HG03045 (cell line): ENCODE results near the gene GDF7.

ENCODE experiments used
- ATAC-seq: cut with Tn5 transposase; IDR thresholded peaks from one replicate; pipeline ENCODE4 v1.9.1; 2021; ENCODE audit warnings: mild to moderate bottlenecking, moderate library complexity; ENCODE audit not compliant: unreplicated experiment

Gene GDF7

DNA sequence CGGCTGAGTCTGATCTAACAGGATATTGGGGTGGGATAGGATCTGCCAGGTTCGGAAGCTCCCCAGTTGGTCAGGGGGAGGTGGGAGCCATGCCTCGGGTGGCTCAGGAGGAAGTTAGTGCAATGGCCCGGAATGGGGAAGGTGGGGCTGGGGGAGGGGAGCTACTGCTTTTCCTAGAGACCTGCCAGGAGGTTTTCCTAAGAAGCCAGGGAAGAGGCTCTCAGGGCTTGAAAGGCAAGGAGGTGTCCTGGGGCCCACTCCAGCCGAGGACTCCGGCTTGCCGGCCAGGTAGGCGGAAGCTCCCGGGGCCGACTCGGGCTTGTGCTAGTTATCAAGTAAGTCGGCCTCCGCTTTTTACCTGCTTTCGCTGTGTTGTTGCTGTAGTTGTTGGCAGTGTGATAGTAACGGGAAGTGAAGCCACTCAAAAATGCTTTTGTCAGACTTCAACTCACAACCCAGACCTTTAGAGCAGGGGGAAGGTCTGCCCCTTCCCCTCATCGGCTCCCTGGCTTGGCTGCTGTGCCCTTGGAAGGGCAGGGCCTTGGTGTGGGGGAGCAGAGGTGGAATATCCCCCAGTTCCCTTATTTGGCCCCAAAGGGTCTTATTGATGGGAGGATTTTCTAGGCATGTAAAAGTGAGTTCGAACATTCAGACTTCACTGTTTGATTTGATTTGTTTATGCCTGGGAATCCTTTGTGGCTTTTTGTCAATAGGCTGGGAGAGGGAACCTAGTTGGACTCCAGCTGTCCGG is 5.4 kb downstream of the GDF7 start:
- no peak for ATAC-seq

DNA sequence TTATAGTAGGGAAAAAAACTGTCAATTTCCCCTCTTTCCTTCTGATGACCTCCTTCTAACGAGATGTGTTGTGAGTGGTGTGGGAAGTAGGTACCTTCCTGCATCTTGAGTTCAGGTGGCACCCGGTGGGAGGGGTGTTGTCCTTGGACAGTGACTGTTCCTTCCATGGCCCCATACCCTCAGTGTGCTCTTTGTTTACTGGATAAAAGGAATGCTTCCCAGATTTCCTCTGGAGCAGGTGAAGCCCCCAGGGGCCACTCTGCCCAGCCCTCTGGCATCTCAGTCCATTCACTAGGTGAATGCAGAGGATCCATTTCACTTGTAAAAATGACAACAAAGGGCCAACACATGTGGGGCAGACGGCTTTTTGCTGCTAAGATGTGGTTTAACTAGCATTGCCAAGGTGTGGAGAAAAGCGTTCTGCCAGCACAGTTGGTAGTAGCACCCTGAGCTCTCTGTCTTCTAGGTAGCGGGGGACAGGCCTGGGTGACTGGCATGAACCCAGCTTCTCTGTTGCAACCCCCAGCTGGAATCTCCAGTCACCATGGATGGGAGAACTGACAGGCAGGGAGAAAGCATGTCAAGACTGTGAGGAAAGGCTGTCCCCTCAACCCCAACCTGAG is 6.9 kb downstream of the GDF7 start:
- no peak for ATAC-seq

DNA sequence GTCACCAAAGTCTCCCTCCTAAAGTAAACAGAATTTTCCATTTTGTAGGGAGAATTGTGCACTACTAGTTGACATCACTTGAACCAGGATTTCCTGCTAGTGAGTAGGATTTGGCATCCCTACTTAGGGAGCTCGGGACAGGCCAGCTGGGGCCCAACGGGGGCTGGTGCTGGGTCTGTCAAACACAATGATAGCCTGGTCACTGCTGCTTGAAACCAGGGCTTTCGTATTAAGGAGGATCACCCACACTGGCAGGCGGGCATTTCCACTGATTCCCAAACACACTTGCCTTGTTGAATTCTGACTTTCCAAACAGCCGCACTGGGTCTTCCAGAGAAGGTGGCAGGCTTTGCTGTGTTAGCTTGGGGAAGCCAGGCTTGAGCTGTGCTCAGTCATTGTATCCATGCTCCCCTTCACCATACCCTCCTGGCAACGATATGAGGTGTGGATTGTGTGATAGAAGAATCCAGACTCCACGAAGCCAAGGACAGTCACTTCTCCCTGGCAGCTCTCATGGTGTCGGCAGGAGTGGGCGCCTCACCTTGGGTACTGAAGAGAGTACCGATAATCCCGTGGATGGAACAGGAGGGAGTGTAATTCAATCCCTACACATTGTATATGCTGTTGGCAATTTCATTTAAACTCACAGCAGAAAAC is 7.5 kb downstream of the GDF7 start:
- ATAC-seq, result no peak

DNA sequence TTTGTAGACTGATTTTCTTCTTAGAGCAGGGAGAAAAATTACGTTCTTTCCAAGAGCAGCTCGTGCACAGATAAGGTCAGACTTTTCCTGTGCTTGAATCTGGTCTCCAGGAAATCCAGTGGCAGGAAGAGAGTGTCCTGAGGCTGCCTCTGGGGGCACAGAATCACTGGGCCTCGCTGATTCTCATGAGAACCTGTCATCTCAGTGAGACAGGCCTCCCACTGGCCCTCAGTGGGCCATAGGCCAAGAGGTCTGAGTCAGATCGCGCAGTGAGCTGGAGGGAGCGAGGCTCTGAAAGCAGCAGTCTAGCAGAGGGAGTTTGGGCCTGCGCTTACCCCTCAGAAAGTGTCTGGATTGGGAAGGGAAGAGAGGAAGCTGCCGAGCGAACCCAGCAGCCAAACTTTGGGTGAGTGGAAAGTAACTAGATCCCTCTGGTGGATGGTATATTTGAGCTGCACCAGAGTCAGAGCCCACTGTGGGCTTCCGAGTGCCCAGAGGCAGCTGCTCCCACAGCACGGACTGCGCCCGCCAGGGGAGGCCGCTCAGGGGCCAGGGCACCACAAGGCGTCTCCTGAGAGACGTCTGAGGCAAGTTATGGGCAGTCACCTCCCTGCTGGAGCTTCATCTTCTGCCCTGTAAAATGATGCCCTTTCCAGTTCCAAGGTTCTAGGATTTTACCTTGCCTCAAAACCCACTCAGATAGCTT is 8.2 kb downstream of the GDF7 start:
- no peak for ATAC-seq

DNA sequence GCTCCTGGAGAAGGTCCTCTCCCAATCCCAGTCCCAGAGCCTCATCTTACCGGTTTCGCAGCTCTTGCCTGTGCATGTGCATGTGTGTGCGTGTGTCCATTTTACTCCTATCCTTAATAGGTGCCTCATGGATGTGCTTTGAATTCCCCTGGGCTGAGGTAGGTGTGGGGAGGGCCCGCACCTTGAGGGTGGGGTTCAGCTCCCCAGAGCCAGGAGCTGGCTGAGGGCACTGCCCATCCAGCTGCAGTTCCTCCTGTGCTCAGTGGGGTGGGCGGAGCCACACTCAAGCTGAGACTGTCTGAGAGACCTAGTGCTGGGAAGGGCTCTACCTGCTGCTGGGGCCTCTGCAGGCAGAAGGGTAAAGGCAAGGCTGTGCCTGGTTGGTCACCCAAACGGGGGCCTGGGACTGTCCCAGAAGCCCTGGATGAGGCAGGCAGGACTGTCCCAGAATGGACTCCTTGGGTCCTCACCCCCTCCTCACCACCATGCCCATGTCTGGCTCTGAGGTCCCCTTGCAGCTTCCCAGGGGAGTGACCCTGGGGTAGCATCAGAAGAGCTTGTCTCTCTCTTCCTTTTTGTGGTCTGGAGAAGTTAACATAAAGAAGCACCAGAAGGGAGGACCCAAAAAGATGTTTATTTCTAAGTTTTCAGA is 8.9 kb downstream of the GDF7 start:
- peak; percentile 61 for ATAC-seq

DNA sequence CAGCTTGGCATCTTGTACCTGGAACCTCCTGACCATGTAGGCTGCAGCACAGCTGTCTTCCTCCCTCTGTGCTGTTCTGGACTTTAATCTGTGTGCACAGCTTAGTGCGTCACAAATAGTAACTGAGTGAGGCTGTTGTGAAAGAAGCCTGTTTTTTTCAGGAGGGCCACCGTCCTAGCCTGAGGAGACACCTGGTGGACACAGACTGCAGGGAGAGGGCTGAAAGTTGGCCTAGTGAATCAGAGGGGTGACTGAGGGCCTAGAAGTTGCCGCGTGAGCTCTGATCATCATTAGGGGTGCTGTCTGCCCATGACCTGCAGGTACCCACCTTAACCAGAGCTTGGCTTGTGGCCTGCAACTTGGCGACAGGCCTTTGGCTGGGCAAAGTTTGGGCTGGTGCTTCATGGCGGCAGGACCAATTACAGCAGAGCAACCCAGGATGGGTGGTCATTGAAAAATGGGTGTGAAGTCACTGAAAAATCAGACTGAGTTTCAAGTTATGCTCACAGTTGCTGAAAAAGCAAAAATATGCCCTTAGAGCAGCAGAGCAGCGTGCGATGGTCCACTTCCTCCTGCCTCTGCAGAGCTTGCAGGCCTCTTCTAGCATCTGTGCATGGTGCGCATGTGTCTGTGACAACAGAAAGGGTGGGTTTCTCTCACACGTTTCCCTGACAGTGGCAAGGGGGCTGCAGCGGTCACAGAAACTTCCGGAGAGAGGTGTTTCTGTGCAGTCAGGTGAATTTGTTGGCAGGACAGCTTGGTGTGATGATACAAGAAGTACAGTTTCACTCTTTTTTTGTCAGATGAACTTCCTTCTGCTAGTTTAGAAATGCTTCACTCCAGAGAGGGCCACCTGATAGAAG is 9.6 kb downstream of the GDF7 start:
- peak; percentile 63 for ATAC-seq

DNA sequence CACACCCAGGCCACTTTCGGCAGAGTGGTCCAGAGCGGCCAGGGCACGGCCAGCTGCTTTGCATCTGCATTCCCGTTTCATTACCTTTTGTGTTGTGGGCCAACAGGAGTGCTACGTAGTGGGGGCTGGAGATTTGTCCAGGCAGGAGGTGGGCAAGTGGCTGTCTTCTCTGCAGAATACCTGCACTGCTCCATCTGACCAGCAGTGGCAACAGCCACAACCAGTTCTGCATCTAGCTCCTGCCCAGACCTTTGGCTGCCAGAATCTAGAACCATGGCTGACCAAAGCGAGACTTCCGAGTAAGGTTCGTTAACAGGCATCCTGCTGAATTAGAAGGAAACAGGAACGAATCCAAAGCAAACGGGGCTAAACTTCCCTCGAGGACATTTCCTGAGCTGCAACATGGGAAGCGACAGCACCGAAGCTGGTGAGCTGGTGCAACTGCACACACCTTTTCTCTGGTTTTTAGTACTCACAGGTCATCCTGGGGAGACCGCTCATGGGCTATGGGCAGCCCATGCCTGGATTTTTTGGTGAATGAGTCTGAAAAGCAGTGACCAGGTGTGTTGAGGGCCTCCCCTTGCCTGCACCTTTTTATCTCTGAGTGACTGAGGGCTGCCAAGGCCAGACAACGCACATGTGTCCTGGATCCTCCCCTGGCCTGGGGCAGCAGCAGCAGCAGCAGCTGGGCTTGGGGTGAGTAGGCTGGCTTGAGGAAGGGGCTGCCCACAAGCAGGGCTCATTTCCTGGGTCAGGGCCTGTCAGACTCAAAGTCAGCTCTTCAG is 10.5 kb downstream of the GDF7 start:
- peak; percentile 31 for ATAC-seq

DNA sequence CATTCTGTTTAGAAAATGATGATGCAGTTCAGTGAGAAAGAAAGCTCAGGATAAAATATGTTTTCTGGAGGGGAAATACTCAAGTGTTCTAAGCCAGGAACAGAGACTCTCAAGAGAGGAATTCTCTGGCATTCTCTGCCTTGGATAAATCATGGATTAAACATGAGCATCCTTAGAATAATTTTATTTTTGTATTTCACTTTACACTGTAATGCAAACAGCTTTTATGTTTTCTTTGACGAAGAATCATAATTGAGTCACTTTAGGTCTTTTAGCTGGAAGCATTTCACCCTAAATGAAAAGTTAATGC is 11.1 kb downstream of the GDF7 start:
- no peak for ATAC-seq

DNA sequence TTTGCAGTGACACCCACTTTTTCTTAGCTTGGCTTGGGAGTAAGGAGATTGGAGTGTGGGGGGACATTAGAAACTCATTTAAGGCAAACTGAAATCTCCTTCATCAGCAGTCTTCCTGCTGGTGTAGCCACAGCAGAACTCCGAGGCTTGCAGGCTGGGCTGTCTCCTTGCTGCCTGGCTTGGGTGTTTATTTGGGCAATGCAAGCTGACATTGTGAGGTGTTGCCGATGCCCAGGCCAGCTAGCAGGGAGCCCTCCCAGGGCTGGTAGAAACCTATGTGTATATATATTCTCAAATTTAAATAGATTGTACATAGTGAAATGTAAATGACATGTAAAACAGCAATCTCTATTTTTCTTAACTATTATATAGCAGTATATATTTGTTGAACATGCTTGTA is 11.8 kb downstream of the GDF7 start:
- ATAC-seq, result no peak

DNA sequence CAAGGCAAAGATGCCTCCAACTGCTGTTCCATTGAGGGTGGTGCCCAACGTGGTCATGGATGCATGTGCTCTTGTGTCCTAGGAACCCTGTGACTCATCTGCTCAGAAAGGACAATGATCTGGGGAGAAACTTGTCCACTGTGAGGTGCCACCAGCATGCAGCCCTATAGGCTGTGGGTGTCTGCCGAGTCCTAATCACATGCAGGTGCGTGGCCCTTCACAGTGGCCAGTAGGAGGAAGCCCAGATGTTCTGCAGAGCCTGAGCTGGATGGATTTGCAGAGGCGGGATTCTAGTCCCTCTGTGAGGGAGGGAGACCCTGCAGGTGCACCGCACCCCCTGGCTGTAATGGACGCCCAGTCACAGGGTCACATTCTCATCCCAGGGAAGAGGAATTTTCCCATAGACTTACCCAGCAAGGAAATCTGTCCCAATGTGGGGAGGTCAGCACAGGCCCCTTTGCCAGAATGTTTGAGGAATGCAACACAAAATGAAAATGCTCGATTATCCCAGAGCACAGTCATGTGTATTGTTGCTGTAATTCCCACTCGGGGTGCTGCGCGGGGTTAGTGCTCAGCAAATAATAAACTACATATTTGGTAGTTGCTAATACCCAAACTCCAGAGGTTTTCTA is 13.9 kb downstream of the GDF7 start:
- no peak for ATAC-seq

DNA sequence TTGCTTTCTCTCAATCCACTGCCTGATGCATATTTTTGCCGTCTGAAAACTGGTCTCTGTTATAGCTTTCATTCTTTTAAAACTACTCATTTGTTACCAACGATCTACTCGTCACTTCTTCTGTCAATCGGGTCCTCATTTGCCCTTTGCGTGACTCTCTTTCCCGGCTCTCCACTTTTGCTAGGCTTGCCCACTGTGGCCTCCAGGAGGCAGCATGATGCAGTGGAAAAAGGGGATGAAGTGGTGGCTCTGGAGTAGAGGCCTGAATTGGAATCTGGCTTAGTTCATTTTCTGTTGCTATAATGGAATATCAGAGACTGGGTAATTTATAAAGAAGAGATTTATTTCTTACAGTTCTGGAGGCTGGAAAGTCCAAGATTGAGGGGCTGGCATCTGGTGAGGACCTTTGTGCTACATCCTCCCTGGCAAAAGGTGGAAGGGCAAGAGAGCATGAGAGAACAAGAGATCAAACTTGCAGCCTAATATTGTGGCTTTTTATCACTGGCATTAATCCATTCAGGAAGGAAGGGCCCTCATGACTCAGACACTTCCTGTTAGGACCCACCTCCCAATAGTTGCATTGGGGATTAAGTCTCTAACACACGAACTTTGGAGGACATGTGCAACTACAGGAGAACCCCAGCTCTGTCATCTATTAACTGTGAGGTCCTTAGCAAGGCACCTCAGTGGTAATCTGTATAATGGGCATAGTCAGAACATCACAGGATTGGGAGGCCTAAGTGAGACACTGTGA is 15.4 kb downstream of the GDF7 start:
- no peak for ATAC-seq

DNA sequence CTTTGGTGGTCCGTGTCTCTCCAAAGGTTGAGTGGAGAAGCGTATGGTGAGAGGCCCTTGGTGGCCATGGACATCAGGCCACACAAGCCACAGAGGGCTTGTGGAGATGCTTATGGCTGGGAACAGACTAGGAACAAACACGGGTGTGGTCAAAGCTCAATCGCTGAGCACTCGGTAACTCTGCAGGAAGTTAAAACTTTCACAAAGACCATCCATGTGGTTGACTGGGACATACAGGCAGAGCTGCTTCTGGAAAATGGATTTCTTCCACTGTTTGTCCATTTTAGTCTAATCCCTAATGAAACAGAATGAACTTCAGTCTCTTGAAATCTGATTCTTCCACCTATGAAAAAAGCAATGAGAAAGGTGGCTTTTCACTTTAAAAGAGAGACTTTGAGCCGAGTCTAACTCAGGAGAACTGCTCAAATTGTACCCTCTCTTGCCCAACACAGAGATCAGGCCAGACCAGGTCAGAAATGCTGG is 17.7 kb downstream of the GDF7 start:
- no peak for ATAC-seq

DNA sequence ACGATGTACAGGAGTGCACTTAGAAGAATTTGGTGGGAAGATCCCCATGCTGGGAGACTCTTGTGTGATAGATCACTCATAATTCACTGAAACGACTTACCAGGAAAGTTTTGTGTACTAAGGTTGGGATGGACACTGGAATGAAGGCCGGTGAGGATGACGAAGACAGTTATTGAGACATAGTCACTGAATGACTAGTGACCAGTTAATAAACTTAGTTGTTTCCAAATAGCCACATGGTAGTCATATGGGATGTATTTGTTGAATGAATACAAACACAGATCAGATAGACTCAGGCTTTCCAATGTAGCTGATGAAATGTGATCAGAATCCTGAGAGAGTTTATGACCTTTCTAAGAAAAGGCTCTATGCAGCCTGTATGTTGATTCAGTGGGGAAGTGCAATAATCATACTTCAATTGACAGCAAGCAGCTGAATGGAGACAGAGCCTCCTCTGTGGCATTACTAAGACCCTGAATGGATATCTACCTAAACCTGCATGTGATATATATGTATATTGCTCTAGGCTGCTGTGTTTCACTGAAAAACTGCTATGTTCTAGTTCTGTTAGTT is 20.4 kb downstream of the GDF7 start:
- no peak for ATAC-seq

DNA sequence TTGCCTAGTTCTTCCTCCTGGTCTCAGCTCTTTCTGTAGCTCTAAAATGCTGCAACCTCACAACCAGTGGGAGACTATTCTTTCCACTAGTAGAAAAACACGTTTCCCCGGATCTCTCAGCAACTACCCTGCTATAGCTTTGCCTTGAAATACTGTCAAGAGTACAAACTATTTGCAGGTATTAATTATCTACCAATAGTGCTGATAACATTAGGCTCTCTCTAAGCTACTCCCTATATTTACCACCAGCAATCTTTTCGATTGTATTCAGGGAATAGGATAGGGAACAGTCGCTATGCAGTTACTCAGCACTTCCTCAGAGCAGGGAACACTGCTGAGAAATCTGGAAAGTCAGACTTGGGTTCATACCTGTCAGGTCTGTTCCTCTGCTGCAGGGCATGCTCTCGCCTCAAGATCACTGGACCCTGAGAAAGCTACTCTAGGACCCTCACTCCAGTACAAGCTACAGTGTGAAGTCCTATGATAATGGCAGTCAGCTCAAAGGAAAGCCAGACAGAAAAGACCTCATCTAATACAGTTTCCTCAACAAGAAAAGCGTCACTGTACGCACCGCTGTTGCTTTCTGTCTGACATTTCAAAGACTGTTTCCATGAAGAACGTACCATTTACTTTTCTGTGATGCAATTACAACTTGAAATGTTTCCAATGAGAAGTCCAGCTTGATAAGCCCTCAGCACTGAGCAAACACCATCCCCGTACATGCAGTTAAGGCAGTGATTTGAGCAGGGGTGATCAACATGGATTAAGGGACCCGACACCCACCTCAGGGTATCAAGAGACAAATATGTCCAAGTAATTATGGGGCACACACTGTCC is 22.7 kb downstream of the GDF7 start:
- no peak for ATAC-seq

DNA sequence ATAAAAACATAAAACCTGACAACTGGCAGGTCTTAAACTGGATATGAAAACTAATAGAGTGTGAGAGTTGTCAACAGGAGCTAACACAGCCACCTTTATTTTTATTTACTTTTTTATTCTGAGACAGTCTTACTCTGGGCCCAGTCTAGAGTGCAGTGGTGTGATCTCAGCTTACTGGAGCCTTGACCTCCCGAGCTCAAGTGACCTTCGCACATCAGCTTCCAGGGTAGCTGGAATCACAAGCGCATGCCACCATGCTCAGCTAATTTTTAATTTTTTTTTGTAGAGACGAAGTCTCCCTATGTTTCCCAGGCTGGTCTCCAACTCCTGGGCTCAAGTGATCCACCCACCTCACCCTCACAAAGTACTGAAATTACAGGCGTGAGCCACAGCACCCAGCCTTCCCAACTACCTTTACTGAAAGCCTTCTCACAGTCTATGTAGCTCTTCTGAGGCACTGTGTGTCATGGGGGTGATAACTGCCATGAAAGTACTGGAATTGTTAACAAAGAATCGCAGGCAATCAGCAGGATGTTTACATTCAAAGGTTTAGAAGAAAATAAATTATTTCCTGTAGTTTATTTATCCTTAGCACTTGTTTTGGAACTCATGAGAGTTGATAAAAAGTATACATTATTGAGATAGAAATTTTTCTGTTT is 24.3 kb downstream of the GDF7 start:
- no peak for ATAC-seq

DNA sequence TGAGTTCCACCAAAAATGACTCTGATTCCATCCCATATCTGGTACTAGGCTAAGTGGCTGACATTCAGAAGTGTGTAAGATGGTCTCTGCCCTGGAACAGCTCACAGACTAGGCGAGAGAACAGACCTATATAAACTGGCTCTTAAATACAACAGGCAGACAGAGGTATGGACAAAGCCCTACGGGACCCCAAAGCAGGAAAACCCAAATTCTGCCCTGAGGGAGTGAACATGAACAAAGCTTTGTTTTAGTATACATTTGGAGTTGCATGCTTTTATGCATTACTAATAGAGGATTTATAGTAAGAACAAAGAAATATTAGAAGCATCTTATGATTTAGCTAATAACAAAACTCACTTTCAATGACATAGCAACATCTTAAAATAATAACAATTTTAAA is 25.1 kb downstream of the GDF7 start:
- no peak for ATAC-seq

DNA sequence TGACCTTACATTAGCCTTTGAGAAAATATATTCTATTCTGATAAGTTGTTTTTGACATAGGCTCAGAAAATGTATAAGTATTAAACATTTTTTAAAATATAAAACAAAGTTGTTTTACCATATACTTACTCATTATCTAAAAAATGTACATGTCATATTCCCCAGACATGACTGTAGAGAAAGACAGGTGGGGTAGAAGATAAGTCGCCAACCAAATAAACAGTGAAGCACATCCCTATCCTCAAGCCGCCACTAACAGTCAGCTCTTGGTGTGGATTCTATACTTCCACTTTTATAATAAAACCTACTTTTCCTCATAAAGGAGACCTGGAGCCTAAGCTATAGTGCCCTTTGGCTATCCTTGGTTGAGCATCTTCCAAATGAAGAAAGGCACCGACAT is 26.4 kb downstream of the GDF7 start:
- ATAC-seq, result no peak
